Keratinocyte (primary cell): Measurements from ENCODE around the gene MIPOL1.

Experiments
- CTCF ChIP-seq, 3 experiments: IDR thresholded peaks in 1 of 3; conservative IDR thresholded peaks in 1 of 3; optimal IDR thresholded peaks in 1 of 3; 2 replicates in 2 of 3; 3 replicates in 1 of 3; pipeline versions ENCODE3 to v1.5.1; 2011; ENCODE audit warnings: low read length in 3 of 3, mild to moderate bottlenecking in 3 of 3, moderate library complexity in 2 of 3, control low read depth in 1 of 3, inconsistent platforms in 1 of 3; ENCODE audit not compliant: insufficient read depth in 2 of 3; ENCODE audit errors: extremely low read depth in 1 of 3
- EZH2 ChIP-seq: IDR thresholded peaks from one replicate; pipeline ENCODE4 v1.6.1; 2012; ENCODE audit warnings: inconsistent platforms, mild to moderate bottlenecking, low read length, moderate library complexity

DNA sequence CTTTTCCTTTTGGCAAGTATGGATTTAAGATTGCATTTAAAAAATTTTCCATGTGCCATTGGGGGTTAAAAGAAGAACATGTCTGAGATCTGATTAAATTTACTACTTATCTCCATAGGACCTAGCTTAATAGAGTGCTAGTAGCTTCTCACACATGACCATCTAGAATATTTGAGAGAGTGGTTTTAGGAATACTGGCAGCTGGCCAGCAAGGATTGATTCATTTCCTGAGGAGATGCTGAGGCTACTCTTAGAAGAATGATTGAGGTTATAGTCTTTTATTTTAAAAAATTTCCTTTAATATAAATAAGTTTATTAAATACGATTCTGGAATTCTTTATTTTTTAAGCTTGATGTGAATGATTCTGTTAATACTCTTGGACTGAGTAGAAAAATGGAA, 56.2 kb downstream of the MIPOL1 start:
- TF ChIP-seq CTCF (optimal IDR thresholded peaks at IDR 0.05 in 1 of 3, IDR thresholded peaks at IDR 0.05 in 1 of 3, conservative IDR thresholded peaks at IDR 0.05 in 1 of 3; ENCODE audit: extremely low read depth in 1 of 3, insufficient read depth in 2 of 3, low read length in 3 of 3) (no peak), EZH2 (no peak)
